Calu3 (cell line): ENCODE results near the gene ALX4. TPM values are rescaled to one million over a fixed set of nuclear protein-coding genes. Genes with fewer than 3 reads are reported as not detected.

Experiments
- BruUV-seq: library from RNA; stranded (reverse); fragments of 400-500 nt; replicated peaks from 2 replicates; lab custom pipeline; 2021; lab: Mats Ljungman, UMichigan
- CTCF ChIA-PET: fragments of 300-600 bp; sonication (Branson Sonifier 250); formaldehyde crosslinking; loops from one replicate; lab custom pipeline; 2022; ENCODE audit warnings: antibody characterized with exemption; lab: Charles Lee
- DNase-seq: peaks from one replicate; pipeline ENCODE4 v3.0.0; 2022
- H3K27ac Mint-ChIP-seq: one replicate; pipeline ENCODE4 v1.8.0; 2022; ENCODE audit warnings: mixed read lengths; ENCODE audit not compliant: unreplicated experiment
- H3K27me3 Mint-ChIP-seq: one replicate; pipeline ENCODE4 v1.8.0; 2022; ENCODE audit warnings: mixed read lengths; ENCODE audit not compliant: unreplicated experiment
- H3K36me3 Mint-ChIP-seq: one replicate; pipeline ENCODE4 v1.8.0; 2022; ENCODE audit warnings: mild to moderate bottlenecking, moderate library complexity, mixed read lengths; ENCODE audit not compliant: insufficient read depth, unreplicated experiment
- H3K4me1 Mint-ChIP-seq: one replicate; pipeline ENCODE4 v1.8.0; 2022; ENCODE audit warnings: mild to moderate bottlenecking, low read depth, mixed read lengths; ENCODE audit not compliant: unreplicated experiment
- H3K4me3 Mint-ChIP-seq: one replicate; pipeline ENCODE4 v1.8.0; 2022; ENCODE audit warnings: mild to moderate bottlenecking, low read depth, moderate library complexity, mixed read lengths; ENCODE audit not compliant: unreplicated experiment
- H3K9me3 Mint-ChIP-seq: one replicate; pipeline ENCODE4 v1.8.0; 2022; ENCODE audit warnings: low read depth, mixed read lengths; ENCODE audit not compliant: unreplicated experiment
- CTCF ChIP-seq: fragments of 200-600 bp; IDR thresholded peaks from one replicate; pipeline ENCODE4 v1.8.0; 2022; ENCODE audit warnings: antibody characterized with exemption; ENCODE audit not compliant: unreplicated experiment
- intact Hi-C: fragments of 100-400 bp; cut with micrococcal nuclease; formaldehyde crosslinking; loops from one replicate; pipeline ENCODE4 v1.10.0; 2022; ENCODE audit not compliant: unreplicated experiment
- total RNA-seq: library from RNA; stranded (reverse); gene quantifications from 2 replicates; pipeline ENCODE4 v1.2.3, GENCODE V29; 2022

ALX4 gene
- total RNA-seq, 1 experiment from 2014 or later, result not detected

- Mint-ChIP-seq H3K4me3 (no peak overlapping the region), H3K4me1 (no peaks in the 10 kb centered on the region), H3K36me3 (no peaks in the 10 kb centered on the region), H3K27ac (no peak overlapping the region), H3K9me3 (no peaks in the 10 kb centered on the region), H3K27me3 (peaks cover 92% of the 10 kb centered on the region)
- no peak for TF ChIP-seq CTCF
- CTCF ChIA-PET, result no interaction called here
- DNase-seq, result no peak
- intact Hi-C loops, result no loop called here
- BruUV-seq, result no TSS peak
Measured at GRCh38 chr11:44338026-44338425, 28.1 kb upstream of the ALX4 start.

DNA sequence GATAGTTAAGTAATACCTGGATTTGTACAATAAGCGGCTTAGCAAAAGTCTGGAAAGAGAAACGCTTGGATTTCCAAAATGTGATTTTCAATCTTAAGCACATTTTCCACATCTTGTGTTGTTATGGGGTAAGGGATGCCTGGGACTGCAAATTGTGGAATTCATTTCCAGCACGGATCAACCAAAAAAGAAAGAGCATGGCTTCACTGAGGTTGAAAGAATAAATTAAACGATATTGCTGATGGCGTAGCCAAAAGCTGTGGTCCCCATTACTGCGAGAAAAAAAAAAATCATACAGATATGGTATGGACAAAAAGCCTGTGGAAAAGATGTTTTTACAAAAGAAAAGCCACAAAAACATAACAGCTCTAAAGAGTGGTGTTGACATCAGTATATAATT is 26.0 kb upstream of the ALX4 start:
- no peak overlapping the region for H3K27ac Mint-ChIP-seq
- intact Hi-C loops, result no loop called here
- H3K4me1 Mint-ChIP-seq, result no peaks in the 10 kb centered on the region
- H3K4me3 Mint-ChIP-seq, result no peak overlapping the region
- CTCF ChIA-PET, result no interaction called here
- TF ChIP-seq CTCF, result no peak
- DNase-seq, result no peak
- BruUV-seq, result no TSS peak
- peaks cover 99% of the 10 kb centered on the region for H3K27me3 Mint-ChIP-seq
- H3K9me3 Mint-ChIP-seq, result no peaks in the 10 kb centered on the region
- H3K36me3 Mint-ChIP-seq, result no peaks in the 10 kb centered on the region

DNA sequence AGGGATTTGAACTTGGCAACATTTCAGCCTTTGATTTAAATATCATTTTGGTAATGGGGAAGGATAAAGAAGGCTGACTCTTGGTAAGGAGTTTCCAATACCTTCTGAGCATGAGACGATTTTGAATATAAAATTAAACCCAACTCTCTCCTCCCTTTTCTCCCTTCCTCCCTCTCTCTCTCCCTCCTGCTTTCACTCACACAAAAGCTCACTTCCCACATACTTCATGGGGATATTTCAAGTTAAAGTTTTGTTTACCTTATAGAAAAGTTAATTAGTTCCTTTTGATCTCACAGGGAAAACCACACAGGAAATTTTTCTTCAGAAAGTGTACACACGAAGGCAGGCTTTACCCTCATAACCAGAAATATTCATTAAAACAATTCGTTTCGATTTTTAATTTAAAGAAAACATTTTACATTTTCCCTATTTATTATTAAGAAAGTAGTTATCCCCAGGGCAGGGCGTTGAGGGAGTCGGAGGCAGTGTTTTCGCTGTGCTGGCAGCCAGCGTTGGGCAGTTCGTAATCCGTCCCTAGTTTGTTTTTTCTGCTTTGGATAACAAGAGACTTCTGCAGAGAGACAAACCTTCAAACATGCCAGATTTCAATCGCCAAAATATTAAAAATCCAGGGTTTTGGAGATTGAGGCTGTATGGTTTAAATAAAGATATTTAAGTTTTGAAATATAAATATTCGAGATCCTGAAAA is 25.3 kb upstream of the ALX4 start:
- Mint-ChIP-seq H3K27ac (no peak overlapping the region), H3K27me3 (peaks cover 99% of the 10 kb centered on the region), H3K4me1 (no peaks in the 10 kb centered on the region), H3K4me3 (no peak overlapping the region), H3K9me3 (no peaks in the 10 kb centered on the region), H3K36me3 (no peaks in the 10 kb centered on the region)
- no TSS peak for BruUV-seq
- intact Hi-C loops, result no loop called here
- CTCF ChIA-PET, result no interaction called here
- no peak for TF ChIP-seq CTCF
- no peak for DNase-seq

GRCh38 chr11:44334356-44335004 is 24.5 kb upstream of the ALX4 start:
- TF ChIP-seq CTCF, result no peak
- Mint-ChIP-seq H3K27ac (no peak overlapping the region), H3K4me1 (no peaks in the 10 kb centered on the region), H3K4me3 (no peak overlapping the region), H3K36me3 (no peaks in the 10 kb centered on the region), H3K9me3 (no peaks in the 10 kb centered on the region), H3K27me3 (peaks cover 99% of the 10 kb centered on the region)
- intact Hi-C loops, result no loop called here
- CTCF ChIA-PET, result no interaction called here
- no TSS peak for BruUV-seq
- no peak for DNase-seq
